HPDE6-E6E7 (cell line): ENCODE data around the gene RCE1.

Source experiments
- DNase-seq: peaks from one replicate; pipeline ENCODE4 v3.0.0; 2011; ENCODE audit warnings: missing footprints; ENCODE audit errors: extremely low spot score

RCE1 gene

DNA sequence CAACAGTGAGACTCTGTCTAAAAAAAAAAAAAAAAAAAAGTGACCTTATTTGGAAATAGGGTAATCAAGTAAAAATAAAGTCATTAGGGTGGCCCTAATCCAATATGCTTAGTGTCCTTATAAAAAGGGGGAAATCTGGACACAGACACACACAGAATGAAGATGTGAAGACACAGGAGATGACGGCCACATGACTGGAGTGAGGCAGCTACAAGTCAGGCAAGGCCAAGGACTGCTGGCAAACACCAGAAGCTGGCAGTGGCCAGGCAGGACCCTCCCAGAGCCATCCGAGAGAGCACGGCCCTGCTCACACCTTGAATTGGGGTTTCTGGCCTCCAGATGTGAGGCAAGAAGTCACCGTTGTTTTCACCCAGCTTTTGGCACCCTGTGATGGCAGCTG, 42.2 kb downstream of the RCE1 start:
- no peak for DNase-seq

DNA sequence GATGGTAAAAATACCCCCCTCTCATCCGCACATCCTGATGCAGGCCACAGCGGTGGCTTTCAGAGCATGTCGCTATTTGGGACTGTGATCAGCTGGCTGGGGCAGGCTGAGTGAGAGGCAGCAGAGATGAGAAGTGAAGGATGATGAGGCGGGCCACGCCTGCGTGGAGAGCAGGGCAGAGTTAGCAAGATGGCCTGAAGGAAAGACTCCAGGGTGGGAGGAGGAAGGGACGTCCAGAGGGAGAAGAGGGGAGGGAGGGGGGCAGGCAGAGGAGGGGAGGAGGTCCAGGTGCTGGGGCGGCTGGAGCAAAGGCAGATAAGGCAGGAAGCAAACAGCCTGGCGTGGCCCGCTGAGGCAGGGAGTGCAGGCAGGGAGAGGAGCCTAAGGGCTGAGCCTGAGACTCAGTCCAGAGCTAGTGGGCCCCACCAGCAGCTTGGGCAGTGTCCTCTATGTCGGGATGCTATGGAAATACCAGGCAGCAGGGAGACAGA, 42.8 kb downstream of the RCE1 start:
- no peak for DNase-seq

DNA sequence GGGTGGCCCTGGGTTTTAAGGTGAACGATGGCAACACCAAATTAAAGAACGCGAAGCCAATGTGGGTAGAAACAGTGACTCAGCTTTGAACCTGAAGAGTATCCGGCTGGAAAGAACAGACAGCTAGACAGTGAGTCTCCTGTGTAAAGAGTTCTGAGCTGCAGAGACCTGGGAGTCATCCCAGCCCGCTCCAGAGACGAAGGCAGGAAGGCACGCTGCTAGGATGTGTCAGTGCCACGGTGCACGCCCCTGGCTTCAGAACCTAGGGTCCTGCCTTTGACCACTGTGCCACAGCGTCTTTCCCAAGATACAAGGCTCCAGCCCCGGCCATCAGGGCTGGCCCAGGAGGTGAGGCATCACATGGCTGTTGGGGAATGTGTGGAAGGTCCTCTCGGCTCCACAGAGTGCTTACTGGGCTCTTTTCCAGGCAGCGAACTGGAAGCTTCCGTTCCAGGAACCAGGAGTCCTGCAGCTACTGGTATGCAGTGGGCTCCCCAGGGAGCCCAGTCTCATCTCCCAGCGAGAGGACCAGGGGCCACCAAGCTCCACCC, 43.5 kb downstream of the RCE1 start:
- no peak for DNase-seq

DNA sequence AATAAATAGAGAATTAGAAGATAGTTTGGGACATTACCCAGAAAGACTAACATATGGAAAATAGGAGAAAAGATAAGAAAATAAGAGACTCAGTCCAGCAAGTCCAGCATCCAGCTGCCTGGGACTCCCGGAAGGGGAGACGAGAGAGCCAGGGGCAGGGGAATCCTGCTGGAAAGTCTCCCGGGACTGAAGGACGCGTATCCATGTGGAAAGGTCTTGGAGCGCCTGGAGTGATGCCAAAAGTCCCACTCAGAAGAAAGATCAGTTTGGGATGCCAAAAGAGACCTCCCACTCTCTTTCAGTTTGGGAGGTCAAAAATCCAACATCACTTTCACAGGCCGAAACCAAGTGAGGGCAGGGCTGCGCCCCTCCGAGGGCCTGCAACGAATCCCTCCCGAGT, 44.3 kb downstream of the RCE1 start:
- DNase-seq = no peak

DNA sequence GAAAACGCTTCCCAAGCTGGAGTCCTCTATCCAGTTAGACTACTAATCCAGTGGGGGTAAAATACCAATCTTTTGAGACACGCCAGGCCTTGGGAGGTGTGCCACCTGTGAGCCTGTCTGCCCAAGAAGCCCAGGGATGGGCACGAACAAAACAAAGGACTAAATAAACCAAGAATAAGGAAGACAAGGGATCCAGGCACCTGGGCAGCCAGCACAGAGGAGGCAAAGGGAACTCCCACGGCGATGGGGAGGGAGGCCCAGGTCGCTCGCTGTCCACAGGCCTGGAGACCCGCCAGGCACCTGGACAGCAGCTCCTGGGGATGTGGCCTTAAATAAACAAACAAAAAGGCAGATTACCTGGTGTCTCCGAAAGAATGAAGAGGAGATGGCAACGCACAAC, 45.0 kb downstream of the RCE1 start:
- no peak for DNase-seq

DNA sequence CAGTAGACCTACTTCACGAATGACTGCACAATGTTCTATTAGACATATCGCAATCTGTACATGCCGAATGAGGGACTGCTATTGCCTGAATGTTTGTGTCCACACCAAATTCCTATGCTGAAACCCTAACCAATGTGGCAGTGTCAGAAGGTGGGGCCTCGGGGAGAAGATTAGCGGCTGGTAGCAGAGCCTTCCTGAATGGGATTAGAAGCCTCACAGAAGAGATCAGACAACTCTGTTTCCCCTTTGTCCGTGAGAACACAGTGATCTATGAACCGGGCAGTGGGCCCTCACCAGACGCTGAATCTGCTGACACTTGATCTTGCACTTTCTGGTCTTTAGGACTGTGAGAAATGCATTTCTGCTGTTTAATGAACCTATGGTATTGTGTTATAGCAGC, 46.7 kb downstream of the RCE1 start:
- DNase-seq = no peak

DNA sequence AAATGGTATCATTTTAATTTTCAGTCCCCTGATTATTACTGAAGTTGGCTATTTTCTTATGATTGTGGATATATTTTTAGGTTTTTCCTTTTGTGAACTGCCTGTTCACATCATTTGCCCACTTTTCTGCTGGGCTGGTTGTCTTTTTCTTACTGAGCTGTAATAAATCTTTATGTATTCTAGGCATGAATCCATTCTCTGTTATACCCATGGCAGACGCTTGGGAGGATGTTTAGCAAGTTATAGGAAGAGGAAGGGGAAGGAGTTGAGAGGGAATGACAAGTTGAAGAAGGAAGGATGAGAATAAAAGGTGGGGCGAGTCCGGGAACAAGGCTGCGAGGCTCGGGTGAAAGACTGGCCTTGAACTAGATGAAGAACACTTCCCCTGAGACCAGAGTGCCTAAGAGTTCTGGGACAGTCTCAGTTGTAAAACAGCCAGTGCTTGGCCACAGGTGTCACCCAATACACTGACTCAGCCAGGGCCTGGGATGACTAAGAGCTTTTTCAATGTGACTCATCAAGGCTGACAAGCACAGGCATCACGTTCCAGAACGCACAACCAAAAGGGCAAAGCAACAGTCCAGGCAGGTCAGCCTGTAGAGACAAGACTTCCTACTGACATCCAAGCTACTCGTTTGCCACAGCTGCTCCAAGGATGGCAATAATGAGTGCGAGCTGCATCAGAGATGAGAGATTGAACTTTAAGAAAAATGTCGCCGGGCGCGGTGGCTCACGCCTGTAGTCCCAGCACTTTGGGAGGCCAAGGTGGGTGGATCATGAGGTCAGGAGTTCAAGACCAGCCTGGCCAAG, 48.8 kb downstream of the RCE1 start:
- DNase-seq = peak; percentile 95

DNA sequence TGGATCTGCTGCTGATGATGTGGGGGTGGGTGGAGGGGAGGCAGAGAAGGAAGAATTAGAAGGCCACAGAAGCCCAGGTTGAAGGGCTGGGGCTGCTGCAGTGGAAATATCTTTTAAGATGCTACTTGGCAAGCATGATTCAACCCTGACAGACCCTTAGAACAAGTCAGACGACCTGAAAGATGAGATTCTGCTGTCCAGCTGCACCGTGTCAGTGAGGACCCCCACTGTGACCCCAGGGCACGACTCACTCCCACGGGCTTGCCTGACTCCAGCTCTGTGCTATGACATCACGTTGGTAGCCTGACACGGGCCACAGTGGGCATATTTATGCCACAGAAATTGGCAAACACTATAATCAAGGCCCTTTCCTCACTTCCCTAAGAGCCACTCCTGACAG, 49.7 kb downstream of the RCE1 start:
- DNase-seq = no peak

DNA sequence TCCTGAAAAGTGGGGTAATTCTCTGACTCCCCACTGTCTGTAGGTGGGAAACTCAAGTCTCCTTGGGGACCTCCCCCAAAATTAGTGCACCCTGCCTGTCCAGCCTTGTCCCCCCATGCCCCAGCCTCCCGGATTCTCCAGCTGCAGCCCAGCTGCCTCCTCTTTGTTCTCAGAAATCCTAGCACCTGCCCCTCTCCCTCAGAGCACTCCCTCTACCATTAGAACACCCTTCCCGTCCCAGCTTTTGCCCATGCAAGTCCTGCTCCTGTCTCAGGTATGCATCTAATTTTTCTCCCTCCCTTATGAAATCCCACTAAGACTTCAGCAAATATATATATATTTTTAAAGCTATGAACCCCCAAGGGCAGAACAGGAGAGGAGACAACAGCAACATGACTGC, 50.9 kb downstream of the RCE1 start:
- DNase-seq = no peak
